ENCODE data around the gene FCHSD2. TPM values are rescaled to one million over a fixed set of nuclear protein-coding genes. Genes with fewer than 3 reads are reported as not detected.

FCHSD2 gene
- total RNA-seq (2021) = 20.5 and 22.6 TPM in 2 replicates
- Bru-seq, nascent RNA = percentile 77 among the genes with signal in this experiment
- percentile 67 among the genes with signal in this experiment for BruChase-seq, experiment 1, labeled RNA remaining after a 2-hour chase
- percentile 55 among the genes with signal in this experiment for BruChase-seq, experiment 2, labeled RNA remaining after a 6-hour chase
- long read RNA-seq, full-length matches to known transcripts = 14 of 30 reads
- long read RNA-seq, partial matches to known transcripts = 7 of 30 reads
- long read RNA-seq, other reads (novel, unspliced or antisense) = 9 of 30 reads

DNA sequence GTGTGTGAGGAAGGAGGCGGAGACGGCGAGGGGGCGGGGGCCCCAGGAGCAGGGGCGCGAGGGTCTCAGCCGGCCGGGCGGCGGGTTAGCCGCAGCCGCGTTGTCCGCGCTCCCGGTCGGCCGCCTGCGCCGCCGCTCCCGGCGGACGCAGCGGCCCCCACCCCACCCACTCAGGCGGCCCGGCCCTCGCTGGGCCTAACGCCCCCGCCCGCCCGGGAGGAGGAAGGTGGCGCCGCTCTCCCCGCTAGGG, at the start of gene FCHSD2:
Gene FCHSD2, minus strand, starts transcription at position 191 of the 250 bp plus-strand sequence. CDS start 441 bp downstream, outside the sequence.
- no TSS peak for BruUV-seq (replicated peaks)
- H2AFZ ChIP-seq = peak within 1 kb of the TSS; percentile 97
- intact Hi-C loops (cut with micrococcal nuclease; ENCODE audit: unreplicated experiment) = loop anchor here (2.0 kb wide), 1 partner anchor 37 kb away; no protein-coding TSS in a partner anchor

DNA sequence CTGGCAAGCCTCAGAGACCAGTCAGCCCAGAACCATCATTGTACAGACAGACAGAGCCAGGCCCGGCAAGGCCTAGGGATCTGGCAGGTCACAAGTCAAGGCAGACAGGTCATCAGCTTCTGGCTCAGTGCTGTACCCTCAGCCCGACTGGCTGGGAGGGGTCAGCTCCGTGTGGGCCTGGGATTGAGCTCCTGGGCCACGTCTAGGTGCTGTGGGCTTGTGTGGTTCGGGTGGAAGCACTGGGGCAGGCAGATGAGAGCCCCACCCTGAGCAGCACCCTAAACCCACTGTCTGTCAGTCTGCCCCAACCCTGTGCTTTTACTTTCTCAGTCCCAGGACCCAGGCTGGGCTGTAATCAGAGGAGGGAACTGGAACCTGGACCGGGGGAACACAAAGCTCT, 49.0 kb upstream of the FCHSD2 start:
- Histone ChIP-seq H3K27ac (peak overlapping the region; percentile 99), H3K9me3 (ENCODE audit: insufficient read depth, low read depth) (no peaks in the 10 kb centered on the region), H3K79me2 (ENCODE audit: low read depth) (no peaks in the 10 kb centered on the region), H3K36me3 (ENCODE audit: low read depth) (no peaks in the 10 kb centered on the region), H3K4me3 (no peak overlapping the region), H3K27me3 (ENCODE audit: insufficient read depth, low read depth) (no peaks in the 10 kb centered on the region), H2AFZ (no peak overlapping the region), H3K4me1 (replicated peaks; ENCODE audit: insufficient read depth) (peaks cover 91% of the 10 kb centered on the region), H3K4me2 (peak overlapping the region; percentile 81), H4K20me1 (ENCODE audit: insufficient read depth) (no peaks in the 10 kb centered on the region), H3K9me2 (ENCODE audit: insufficient read depth) (no peaks in the 10 kb centered on the region), H3F3A (ENCODE audit: insufficient read depth, low read depth) (peaks cover 63% of the 10 kb centered on the region)
- CTCF ChIA-PET = no interaction called here
- POLR2A ChIA-PET (ENCODE audit: unreplicated experiment) = no interaction called here
- TF ChIP-seq CTCF (conservative IDR thresholded peaks at IDR 0.05) = no peak
- no peak for TF ChIP-seq EZH2 (IDR thresholded peaks at IDR 0.05; ENCODE audit: low read depth)
- BruUV-seq (replicated peaks) = no TSS peak
- no peak for DNase-seq
- intact Hi-C loops (cut with micrococcal nuclease; ENCODE audit: unreplicated experiment) = no loop called here

More for the DNA sequence above, at the start of gene FCHSD2:
- peaks cover 11% of the 10 kb centered on the region; the same call in 1 of the 2 replicates for H3F3A ChIP-seq (ENCODE audit: insufficient read depth, low read depth)
- peaks cover 20% of the 10 kb centered on the region for H3K4me1 ChIP-seq (replicated peaks; ENCODE audit: insufficient read depth)
- POLR2A ChIA-PET (ENCODE audit: unreplicated experiment) = interaction anchor here (0.6 to 0.8 kb wide), 3 partner anchors 10 to 1200 kb away, joined by 4 to 9 read pairs (median 7); no protein-coding TSS in a partner anchor
- peak within 1 kb of the TSS; percentile 98 for H3K4me3 ChIP-seq
- no peaks in the 10 kb centered on the region for H3K9me3 ChIP-seq (ENCODE audit: insufficient read depth, low read depth)
- peak within 1 kb of the TSS; percentile 80 for H3K4me2 ChIP-seq
- peak within 1 kb of the TSS; percentile 48; the same call in 1 of the 2 replicates for H3K27ac ChIP-seq
- no peaks in the 10 kb centered on the region for H3K27me3 ChIP-seq (ENCODE audit: insufficient read depth, low read depth)
- no peaks in the 10 kb centered on the region for H3K36me3 ChIP-seq (ENCODE audit: low read depth)
- TF ChIP-seq CTCF (conservative IDR thresholded peaks at IDR 0.05) (no peak), EZH2 (IDR thresholded peaks at IDR 0.05; ENCODE audit: low read depth) (no peak)
- CTCF ChIA-PET = interaction anchor here (0.6 to 1.1 kb wide), 11 partner anchors 10 to 585 kb away, joined by 3 to 13 read pairs (median 5); no protein-coding TSS in a partner anchor
- H4K20me1 ChIP-seq (ENCODE audit: insufficient read depth) = no peaks in the 10 kb centered on the region
- H3K9me2 ChIP-seq (ENCODE audit: insufficient read depth) = no peaks in the 10 kb centered on the region
- peaks cover 30% of the 10 kb centered on the region for H3K79me2 ChIP-seq (ENCODE audit: low read depth)
- DNase-seq = no peak

DNA sequence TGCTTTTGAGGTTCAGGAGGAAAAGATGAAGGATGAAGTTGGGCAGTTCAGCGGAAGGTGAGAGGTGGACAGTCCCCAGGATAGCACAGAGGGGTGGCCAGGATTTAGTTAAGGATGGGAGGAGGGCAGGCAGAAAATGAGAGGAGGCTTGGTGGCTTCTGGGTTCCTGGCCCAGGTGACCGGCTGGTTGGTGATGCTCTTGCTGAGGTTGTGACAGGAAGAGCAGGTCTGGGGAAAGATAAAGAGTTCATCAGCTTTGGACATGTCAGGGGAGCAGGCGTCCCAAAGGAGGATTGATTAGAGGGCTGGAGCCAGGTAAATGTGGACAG, 48.4 kb upstream of the FCHSD2 start:
- Histone ChIP-seq H3K36me3 (ENCODE audit: low read depth) (no peaks in the 10 kb centered on the region), H2AFZ (no peak overlapping the region), H4K20me1 (ENCODE audit: insufficient read depth) (no peaks in the 10 kb centered on the region), H3F3A (ENCODE audit: insufficient read depth, low read depth) (peaks cover 62% of the 10 kb centered on the region), H3K4me1 (replicated peaks; ENCODE audit: insufficient read depth) (peaks cover 89% of the 10 kb centered on the region), H3K79me2 (ENCODE audit: low read depth) (no peaks in the 10 kb centered on the region), H3K27ac (peak overlapping the region; percentile 99; the same call in 1 of the 2 replicates), H3K9me2 (ENCODE audit: insufficient read depth) (no peaks in the 10 kb centered on the region), H3K4me2 (peak overlapping the region; percentile 81; the same call in 1 of the 2 replicates), H3K9me3 (ENCODE audit: insufficient read depth, low read depth) (no peaks in the 10 kb centered on the region), H3K4me3 (no peak overlapping the region), H3K27me3 (ENCODE audit: insufficient read depth, low read depth) (no peaks in the 10 kb centered on the region)
- intact Hi-C loops (cut with micrococcal nuclease; ENCODE audit: unreplicated experiment) = no loop called here
- no peak for TF ChIP-seq EZH2 (IDR thresholded peaks at IDR 0.05; ENCODE audit: low read depth)
- TF ChIP-seq CTCF (conservative IDR thresholded peaks at IDR 0.05) = no peak
- ChIA-PET CTCF (no interaction called here), POLR2A (ENCODE audit: unreplicated experiment) (no interaction called here)
- no peak for DNase-seq
- no TSS peak for BruUV-seq (replicated peaks)

Measured in PC-9 (cell line).